SK-N-DZ (cell line): ENCODE results near the gene TPD52L2.
"Not testable (repeated sequence)": the region's sequence is repeated elsewhere in the genome, so short reads cannot be mapped to it uniquely, and the experiment has no call there.

Experiments
- DNase-seq: peaks from one replicate; pipeline ENCODE4 v3.0.0-alpha.2; 2015; ENCODE audit warnings: low spot score

The TPD52L2 gene

DNA sequence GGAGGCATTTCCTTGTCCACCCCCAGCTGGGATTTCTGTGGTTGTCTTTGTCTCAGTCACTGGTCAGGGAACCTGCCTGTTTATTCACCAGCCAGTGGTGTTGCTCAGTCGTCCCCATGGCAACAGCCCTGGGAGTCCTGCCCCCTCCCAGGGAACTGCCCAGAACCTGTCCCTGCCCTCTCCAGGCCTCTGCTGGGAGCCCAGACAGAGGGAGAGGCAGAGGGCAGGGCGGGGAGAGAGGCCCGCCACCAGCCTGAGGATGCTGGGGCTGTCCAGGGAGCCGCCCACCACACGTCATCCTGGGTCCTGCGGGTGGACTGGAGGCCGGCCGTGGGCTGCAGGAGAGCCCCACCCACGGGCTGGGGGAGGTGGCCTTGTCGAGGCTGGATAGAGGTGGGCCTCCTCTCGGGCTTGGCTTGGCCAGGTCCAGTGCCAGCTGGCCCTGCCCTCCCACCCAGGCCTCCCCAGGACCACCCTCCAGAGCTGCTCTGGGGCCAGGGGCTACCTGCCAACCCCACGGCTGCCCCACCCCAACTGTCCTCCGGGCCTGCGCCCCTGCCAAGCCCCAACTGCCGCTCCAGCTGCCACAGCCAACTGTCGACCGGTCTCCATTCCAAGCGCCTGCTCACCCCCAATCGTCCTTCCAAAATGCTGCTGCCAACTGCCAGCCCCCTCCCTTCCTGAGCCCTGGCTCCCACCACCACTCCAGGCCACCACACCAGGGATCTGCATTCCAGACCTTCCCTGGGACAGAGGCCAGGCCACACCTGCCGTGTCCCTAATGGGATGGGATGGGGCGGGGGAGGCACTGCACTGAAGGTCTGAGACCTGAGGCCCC, 29.8 kb upstream of the TPD52L2 start:
- peak; percentile 96 for DNase-seq

DNA sequence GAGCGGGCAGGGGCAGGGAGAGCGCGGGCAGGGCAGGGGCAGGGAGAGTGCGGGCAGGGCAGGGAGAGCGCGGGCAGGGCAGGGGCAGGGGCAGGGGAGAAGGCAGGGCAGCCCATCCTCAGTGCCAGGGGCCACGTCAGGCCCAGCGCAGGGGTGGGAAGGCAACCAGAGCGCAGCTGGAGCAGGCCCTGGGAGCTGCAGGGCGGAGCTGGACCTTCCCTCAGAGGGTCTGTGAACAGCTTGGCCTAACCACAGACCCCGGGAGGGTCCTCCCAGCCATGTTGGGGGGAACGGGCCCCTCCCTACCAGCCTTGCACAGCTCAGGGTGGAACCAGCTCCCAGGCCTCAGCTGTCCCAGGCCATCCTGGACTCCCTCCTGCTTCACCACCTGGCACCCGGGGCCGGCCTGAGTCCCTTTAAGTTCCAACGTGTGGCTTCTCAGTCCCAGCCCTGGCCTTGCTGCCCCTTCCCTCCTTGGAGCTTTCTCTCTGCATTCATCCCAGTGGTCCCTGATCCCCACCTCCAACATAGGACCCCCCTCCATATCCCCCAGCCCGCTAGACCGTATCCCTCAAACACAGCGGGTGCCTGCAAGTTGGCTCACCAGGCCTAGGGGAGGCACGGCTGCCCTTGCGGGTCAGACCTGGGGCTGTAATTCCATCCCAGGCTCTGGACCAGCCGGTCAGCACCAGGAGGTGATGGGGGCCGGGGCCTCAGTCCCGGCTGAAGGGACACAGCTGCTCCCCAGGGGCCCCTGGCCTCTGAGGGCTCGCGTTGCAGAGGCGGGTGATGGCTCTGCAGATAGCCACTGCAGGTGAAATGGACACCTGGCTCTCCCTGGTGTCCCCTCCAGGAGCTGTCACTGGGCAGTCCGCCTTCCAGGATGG, 28.4 kb upstream of the TPD52L2 start:
- no peak for DNase-seq

DNA sequence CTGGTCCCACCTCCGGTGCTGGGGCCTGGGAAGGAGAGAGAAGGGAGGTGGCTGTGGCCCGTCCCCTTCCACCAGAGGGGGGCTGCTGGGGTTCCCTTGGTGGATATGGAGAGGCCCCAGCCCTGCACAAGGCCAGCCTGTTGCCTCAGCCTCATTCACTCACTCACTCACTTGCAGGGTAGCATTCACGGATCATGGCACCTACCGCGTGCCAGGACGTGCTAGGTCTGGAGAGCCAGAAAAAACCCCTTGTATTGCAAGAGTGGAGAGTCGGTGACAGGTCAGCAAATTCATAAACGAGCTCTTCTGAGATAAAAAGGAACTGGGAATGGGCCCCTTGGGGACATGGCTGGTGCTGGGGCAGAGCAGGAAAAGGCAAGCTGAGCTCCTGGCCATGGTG, 27.6 kb upstream of the TPD52L2 start:
- DNase-seq: no peak

DNA sequence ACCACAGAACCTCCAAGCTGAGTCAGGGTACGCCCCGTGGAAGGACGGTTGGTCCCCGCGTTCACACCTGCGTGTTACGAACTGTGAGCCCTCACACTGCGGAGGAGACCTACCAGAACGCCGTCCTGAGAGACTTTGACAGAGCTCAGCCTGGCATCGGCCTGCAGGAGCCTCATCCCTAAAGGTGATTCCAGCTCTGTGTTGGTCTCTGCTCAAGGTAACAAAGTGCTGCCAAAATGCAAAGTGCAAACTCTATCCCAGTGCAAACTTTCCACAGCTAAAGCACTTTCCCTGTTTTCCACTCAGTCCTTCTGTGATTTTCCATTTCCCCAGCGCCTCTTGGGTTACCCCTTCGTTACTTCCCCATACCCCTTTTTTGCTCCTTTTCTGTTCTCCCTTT, 25.4 kb upstream of the TPD52L2 start:
- DNase-seq: no peak

DNA sequence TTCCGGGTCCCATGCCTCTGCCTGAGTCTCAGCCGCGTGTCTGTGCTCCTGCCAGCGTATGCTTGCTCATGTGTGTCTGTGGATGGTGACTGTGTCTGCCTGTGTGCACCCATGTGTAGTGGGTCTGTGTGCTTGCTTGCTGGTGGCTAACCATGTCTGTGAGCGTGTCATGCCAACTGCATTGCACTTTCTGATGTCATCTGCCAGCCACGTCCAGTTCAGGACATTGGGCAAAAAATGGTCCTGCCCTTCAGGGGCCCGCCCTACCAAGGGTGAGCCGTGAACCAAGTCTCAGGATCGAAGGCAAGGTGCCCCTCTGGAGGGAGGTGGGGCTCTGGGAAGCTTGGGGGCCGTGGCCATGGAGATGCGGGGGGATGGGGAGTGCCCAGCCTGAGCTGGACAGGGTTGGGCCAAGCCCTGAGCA, 24.7 kb upstream of the TPD52L2 start:
- no peak for DNase-seq

DNA sequence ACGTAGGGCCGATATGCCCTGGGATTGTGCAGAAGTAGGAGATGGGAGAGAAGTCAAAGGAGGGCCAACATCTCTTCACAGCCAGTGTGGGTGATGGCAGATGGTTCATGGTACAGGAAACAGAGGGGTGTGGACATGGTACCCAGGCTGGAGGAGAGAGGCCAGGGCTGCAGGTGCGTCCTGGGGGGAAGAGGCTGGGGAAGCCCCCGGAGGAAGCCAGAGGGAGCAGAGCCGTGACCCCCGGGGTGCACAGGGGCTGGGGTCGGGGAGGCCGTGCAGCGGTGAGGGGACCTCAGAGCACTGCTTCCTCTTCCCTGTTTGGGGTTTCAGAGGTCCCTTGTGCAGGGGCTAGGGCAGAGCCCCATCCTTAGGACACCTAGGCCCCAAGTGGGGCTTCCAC, 22.8 kb upstream of the TPD52L2 start:
- DNase-seq: no peak

DNA sequence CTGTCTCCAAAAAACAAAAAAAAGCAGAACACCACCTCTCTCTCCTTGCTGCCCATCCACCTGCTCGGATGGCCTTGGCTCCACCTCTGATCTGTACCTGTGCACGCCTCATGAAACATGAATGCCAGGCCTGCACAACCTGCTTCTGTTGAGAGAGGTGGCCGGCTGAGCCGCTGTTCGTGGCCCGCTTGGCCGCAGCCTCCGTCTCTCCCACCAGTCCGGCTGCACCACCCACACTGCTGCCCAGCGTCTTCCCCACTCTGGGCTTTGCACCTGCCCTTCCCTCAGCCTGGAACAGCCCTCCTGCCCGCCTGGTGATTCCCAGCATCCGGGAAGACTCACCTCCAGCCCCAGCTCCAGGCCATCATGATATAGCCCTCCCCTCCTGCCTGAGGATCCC, 21.8 kb upstream of the TPD52L2 start:
- DNase-seq: no peak

DNA sequence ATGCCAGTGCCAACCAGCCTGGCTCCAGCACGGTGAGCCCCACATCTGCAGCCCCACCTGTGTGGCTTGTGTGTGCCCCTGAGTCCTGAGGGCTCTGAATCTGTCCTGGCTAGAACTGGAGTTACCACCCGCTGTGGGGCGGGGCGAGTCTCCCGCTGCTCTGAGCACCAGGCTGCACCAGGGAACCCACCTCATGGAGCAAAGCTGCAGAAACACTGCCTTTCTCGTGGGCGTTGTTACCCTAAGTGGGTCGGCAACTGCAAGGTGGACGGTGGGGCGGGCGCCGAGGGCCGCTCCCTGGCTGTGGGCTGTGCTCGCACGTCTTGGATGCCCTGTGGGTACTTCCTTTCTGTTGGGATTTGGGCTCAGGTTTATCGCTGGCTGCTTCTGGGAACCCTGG, 21.3 kb upstream of the TPD52L2 start:
- no peak for DNase-seq

DNA sequence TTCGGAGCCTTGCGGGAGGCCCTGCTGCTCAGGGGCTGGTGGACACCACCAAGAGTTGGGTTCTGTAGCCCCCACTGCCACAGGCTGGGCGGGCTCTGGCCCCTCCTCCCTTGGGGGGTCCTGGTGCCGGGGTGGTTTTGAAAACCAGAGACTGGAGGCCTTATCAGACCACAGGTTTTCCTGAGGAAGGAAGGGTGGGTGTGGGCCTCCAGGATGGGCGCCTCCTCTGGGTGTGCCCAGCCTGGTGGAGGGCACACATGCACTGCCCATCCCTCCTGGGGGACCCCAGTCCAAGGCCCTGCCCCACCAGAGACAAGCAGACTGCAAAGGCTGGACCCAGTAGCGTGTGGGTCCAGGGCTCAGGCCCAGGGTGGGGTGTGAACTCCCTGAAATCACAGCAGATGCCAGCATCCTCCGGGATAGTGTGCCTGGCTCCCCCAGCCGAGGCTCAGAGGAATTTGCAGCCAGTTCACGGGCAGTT, 20.5 kb upstream of the TPD52L2 start:
- no peak for DNase-seq

DNA sequence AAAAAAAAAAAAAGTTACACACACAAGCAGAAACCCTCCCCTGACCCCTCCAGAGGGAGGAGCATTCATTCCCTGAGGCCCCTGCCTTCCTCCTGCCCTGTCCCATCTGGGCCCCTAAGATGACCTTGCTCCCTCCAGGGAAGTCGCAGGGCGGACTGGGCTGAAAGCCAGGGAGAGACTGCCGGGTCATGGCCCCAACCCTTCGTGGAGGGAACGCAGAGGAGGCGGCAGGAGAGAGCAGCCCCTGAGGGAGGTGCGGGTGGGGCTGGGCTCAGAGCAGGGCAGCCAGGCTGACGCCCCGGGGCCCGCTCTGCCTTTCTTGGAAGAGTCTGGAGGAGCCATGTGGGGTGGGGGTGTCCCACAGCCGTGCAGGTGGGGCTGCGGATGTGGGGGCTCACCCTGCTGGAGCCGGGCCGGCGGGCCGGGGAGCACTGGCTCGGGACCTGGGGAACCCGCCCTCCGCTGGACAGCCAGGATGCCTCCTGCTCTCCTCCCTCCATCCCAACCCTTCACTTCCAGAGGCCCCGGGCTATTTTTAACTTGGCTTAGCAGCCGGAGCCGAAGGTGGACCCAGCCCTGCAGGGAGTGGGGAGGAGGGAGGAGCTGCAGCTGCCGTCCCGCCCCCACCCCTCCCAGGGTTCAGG, 18.8 kb upstream of the TPD52L2 start:
- DNase-seq: no peak

DNA sequence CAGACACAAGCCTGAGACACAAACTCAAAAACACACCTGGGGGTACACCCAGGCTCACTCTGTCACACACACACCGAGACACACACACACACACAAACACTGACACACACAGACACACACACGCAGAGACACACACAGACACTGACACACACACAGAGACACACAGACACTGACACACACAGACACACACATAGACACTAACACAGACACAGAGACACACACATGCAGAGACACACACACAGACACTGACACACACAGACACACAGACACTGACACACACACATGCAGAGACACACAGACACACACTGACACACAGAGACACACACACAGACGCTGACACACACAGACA, 18.2 kb upstream of the TPD52L2 start:
- DNase-seq: no peak

DNA sequence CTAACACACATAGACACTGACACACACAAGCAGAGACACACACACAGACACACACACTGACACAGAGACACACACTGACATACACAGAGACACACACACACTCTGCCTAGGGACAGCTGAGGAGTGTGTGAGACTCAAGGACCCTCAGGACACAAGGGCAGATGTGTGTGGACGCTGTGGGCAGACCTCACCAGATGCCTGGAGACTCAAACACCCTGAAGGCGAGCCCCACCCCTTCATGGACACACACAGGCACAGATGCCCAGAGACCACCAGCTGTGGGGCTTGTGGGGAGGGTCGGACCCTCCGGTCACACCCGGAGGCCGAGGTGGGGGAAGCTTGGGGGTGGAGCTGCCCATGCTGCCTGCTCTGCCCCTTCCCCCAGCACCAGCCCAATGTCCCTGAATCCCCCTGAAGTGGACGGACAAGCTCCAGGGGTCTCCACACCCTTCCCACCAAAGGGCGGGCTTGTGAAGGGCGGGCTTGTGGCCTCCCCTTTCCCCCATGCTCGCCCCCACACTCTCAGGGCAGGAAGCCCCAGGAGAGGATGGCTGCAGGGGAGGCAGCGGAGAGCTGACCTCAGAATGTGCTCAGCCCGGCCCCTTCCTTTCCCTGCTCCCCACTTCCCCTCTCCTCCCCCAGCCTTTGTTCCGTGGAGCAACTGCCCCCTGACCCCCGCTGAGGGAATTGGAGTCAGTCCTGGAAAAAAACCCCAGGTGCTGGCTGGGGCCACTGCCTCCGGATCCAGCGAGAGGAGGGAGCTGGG, 17.6 kb upstream of the TPD52L2 start:
- no peak for DNase-seq

DNA sequence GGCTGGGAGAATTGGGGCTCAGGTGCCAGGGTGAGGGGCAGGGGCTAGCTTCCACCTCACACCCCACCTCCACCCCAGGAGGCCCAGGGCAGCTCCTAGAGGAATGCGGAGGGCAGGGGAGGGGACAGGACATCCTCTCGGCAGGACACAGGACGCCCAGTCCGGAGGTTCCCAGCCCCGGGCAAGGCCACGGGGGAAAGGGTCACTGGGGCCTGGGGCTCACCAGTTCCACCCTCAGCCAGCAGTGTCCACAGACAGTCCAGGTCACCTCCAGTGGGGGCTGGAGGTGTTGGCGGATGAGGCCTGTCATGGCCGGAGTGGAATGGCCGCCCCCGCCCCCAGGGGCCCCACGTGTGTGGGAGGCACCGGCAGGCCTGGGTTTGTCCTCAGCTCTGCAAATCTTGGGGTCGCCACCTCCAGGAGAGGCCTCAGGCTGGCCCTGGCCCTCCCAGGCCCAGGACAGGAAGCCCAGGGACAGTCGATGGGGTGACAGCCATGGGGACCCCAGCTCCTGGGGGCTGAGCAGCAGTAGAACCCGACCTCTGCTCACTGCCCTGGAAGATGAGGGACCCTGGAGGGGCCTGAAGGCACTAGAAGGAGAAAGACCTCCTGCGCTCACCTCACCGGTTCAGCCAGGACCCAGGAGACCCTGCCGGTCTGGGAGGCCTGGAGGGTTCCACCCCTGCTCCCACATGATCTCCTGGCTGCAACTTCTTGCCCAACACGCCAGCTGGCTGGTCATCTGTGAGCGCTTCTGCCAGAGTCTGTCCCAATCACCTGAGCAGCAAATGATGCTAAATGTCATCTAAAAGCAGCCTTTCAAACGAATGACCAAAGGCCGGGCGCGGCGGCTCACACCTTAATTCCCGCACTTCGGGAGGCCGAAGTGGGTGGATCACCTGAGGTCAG, 16.8 kb upstream of the TPD52L2 start:
- DNase-seq: no peak

DNA sequence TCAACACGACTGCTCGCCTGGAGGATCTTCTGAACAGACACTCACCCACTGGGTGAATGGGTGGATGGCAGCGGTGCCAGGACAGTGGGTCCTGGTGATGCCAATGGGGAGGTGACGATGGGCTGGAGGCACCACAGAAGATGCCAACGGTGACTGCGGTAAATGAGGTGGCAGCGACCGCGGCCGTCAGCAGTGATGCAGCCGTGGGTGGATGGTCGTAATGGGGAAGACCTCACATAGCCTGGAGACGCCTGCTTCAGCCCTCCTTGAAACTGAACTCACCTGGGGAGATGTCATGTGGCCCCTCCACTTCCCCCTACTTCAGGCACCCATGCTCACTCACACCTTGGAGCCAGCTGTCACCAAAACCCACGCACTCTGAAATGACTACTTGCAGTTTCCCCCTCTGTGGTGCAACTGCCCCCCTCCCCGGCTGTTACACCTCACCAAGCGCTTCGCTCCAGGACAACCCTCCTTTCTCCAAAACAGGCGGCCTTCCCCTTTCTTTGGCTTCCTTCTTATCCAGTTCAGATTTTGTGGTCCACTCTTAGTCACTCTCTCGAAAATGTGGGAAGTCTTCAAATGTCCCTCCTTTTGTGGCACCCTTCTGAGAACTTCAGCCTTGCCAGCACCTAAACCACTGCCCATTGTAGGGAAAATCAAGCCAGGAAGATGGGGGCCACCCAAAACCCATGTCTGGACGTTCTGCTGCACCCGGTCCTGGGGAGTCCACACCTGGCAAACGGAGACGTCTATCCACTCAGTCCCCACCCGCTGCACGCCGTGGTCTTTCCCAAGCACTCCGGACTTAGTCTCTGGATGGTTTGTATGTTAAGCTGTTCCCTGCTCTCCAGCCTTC, 14.2 kb upstream of the TPD52L2 start:
- no peak for DNase-seq

DNA sequence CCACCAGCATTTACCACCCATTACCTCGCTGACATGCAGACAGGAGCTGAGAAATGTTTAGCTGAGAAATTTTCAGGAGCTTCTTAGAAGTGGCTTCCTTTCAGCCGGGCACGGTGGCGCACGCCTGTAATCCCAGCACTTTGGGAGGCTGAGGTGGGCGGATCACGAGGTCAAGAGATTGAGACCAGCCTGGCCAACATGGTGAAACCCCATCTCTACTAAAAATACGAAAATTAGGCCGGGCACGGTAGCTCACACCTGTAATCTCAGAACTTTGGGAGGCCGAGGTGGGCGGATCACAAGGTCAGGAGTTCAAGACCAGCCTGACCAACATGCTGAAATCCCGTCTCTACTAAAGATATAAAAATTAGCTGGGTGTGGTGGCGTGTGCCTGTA, 13.5 kb upstream of the TPD52L2 start:
- not testable (repeated sequence) for DNase-seq

DNA sequence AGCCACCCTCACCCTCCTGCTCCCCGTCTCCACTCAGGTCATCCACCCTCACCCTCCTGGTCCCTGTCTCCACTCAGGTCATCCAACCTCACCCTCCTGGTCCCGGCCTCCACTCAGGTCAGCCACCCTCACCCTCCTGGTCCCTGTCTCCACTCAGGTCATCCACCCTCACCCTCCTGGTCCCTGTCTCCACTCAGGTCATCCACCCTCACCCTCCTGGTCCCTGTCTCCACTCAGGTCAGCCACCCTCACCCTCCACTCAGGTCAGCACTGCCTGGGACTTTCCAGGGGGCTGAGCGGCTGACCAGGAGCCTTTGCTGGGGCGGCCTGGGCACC, 11.4 kb upstream of the TPD52L2 start:
- not testable (repeated sequence) for DNase-seq

DNA sequence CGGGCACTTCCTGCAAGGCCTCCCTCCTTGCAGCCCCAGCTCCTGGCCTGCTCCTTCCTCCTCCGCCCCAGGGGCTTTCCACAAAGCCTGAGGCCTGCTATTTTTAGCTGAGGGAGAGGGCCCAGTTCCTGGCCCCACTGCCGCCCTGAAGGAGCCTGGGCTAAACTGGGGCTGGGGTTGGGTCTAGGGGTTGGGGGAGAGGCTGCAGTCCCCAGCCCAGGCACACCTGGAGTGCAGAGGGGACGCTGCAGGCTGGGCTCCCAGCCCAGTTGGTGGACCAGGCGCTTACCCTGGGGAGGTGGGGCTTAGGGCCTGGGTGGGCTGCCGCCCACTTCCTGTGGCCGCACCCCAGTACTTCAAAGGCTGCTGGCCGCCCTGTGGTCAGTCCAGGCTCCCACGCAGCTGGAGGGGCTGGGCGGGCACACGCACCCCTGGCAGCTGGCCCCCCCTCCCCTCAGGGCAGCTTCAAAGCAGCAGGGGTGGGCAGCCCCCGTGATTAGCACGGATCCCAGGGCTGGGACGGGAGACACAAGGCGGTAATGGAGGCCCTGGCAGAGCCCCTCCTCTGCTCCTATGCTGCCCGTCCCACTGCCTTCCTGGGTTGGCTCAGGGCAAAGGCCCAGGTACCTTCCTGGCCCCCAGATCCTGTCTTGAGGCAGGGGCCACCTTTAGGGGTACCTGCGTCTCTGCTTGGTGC, 10.9 kb upstream of the TPD52L2 start:
- DNase-seq: no peak

DNA sequence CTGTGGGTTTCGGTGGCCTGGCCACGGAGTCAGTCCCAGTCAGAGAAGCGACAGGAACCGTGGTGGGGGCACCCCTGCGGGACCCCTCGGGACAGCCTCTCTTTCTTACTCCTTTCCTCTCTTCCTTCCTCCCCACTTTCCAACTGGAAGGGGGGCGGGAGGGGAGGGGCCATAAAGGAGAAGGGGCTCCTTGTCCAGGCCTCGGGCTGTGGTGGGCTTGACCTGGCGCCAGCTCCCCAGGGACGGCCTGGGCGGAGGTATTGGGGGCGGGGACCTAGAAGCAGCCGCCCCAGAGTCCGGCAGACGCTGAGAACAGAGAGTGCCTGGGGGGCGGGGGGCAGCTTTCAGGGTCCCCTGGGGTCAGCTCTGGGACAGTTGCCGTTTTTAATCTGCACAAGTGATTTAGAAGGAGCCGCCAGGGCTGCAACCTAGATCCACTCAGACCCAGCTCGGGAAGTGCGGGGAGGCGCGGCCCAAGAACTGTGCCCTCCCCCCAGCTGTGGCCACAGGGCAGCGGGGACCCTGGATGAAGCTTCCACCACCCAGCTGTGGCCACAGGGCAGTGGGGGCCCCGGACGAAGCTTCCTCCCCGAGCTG, 10.2 kb upstream of the TPD52L2 start:
- DNase-seq: no peak
